ENCODE measurements around the gene PDE6D.
A peak's percentile ranks its signal among the peaks of the same experiment; 100 is the strongest.

The PDE6D gene

DNA sequence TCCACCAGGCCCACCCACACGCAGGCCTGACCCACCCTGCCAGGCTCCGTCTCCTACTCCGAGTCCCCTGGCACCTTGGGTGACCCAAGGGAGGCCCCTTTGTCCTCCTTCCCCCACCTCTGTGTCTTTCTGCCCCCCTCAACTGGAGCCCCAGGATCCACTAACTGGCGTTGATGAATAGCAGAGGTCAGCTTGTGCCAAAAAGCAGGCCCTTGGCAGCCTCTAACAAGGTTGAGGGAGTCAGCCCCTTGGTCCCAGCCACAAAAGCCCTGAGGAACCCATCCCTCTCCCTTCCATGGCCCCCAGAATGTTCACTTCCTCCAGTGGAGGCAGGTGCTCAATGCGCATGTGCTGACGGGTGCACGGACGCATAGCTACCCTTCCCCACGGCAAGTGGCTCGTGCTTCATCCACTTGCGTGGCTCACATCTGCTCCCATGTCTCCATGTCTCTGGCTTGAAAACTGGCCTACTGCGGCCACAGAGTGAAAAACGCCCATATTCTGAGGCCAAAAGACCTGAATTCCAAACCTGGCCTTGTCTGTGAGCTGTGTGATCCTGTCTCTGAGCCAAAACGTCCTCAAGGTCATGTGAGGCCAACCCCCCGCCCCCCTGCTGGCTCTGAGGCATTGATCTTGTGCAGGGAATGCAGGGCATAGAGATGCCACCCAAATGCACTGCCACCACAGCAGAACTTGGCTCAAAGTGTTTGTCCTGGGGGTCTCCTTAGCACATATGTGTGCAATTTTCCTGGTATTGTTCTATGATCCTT lies 91.8 kb downstream of the PDE6D start:
- Histone ChIP-seq H3K36me3 (ENCODE audit: insufficient read depth, low read length) (no peaks in the 10 kb centered on the region), H3K9me3 (ENCODE audit: control insufficient read depth, insufficient read depth, low read length) (no peaks in the 10 kb centered on the region), H3K9ac (ENCODE audit: low read depth, low read length) (no peak overlapping the region), H3K4me1 (ENCODE audit: insufficient read depth, low read length) (peaks cover 8% of the 10 kb centered on the region)

DNA sequence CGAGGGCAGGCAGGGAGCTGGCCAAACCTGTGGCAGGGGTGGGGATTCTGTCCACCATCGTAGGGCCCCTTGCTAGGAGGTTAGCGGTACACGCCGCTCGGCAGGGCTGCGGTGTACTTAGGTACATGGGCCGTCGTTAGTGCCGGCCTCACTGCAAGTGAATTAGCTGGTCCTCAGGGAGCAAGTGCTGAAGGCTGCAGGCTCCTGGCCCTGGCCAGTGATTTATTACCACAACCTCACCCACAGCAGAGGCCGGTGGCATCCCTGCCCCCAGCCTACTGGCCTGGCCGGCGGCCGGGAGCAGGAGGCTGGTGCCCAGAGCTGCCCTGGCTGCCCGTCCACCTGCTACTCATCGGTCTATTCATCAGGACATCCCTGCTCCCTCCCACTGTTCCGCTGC lies 92.4 kb downstream of the PDE6D start:
- H3K9me3 ChIP-seq (ENCODE audit: control insufficient read depth, insufficient read depth, low read length) = no peaks in the 10 kb centered on the region
- peaks cover 8% of the 10 kb centered on the region for H3K4me1 ChIP-seq (ENCODE audit: insufficient read depth, low read length)
- no peak overlapping the region for H3K9ac ChIP-seq (ENCODE audit: low read depth, low read length)
- H3K36me3 ChIP-seq (ENCODE audit: insufficient read depth, low read length) = no peaks in the 10 kb centered on the region

DNA sequence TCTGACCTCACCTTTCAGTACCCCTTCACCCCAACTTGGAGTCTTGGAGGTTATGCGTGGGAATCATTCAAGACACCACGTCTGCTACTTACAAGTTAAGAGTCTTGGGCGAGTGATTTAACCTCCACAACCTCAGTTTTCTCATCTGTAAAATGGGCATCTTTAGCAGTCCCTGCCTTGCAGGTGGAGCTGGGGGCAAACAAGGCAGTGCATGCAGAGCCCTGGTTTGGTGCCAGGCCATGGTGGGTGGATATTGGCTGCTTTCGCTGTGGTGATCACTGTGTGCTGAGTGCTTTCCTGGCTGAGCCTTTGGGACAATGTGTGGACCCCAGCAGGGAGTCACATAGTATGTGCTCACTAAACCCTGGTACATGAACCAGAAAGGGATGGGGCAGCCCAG lies 93.1 kb downstream of the PDE6D start:
- peaks cover 10% of the 10 kb centered on the region for H3K4me1 ChIP-seq (ENCODE audit: insufficient read depth, low read length)
- no peaks in the 10 kb centered on the region for H3K9me3 ChIP-seq (ENCODE audit: control insufficient read depth, insufficient read depth, low read length)
- H3K9ac ChIP-seq (ENCODE audit: low read depth, low read length) = peak overlapping the region; percentile 53
- H3K36me3 ChIP-seq (ENCODE audit: insufficient read depth, low read length) = no peaks in the 10 kb centered on the region

DNA sequence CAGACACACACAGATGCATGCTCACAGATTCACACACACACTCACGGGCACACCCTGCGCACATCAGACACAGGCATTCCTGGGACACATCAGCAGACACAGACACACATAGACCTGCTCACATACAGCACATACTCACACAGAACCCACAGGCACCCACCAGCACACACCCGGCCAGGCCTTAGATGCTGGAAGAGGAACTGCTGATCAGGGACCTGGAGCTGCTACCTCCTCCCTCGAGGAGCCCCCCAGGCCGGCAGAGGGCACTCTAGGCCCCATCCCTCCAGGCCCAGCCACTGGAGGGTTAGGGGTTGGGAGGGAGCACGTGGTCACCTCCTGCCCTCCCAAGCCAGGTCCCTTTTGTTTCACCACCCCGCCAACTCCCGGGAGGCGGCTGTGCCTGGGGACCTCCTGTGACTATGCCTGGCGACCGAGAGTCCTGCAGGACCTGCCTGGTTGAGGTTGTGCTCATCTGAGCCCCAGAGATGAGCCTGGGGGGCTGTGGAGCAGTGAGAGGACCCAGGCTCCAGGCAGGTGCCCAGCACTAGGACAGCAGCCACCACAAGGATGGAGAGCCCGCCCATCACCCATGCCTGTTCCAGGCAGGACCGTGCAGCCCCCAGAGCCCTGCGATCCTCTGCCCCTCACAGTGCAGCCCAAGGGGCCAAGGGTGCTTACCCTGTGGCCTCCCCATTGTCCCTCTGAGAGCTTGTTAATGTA lies 93.8 kb downstream of the PDE6D start:
- no peaks in the 10 kb centered on the region for H3K9me3 ChIP-seq (ENCODE audit: control insufficient read depth, insufficient read depth, low read length)
- peaks cover 16% of the 10 kb centered on the region for H3K4me1 ChIP-seq (ENCODE audit: insufficient read depth, low read length)
- H3K9ac ChIP-seq (ENCODE audit: low read depth, low read length) = peak overlapping the region; percentile 53
- no peaks in the 10 kb centered on the region for H3K36me3 ChIP-seq (ENCODE audit: insufficient read depth, low read length)

DNA sequence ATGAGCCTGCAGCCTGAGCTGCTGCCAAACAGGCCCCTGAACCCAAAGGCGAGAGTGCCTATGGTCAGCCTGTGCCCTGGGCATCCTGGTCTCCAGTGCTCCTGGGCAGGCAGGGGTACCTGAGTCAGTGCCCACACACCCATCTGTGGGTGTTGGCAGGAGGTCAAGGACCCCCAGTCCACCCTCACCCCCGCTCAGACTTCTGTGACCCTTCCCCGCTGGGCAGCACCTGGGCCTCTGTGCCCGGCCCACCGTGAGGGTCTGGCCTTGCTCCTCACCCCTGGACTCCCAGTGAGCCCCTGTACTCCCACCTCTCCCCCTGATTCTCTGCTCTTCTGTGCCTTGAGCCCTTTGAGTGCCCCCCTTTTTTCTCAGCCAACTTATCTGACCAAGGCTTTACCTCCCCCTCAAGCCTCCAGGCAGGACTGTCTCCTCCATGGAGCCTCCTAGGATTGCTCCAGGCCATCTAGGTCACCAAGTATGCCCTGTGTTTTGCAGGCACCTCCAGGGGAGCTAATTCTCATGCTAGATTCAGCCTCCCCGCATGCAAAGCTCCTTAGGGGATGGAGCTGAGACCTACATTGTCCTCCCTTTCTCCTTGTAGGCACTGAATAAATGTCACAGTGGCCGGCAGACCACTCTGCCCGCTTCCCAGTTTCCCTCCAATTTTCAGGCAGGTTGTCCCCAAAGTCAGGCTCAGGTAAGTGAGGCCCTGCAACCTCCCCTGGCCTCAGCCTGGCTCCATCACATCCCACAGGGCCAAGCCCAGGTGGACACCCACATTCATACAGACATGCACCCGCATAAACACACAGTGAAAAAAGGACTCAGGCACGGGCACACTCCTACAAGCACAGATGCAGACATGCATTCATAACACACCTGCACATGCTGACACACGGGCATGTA lies 94.6 kb downstream of the PDE6D start:
- Histone ChIP-seq H3K4me1 (ENCODE audit: insufficient read depth, low read length) (peaks cover 18% of the 10 kb centered on the region), H3K9me3 (ENCODE audit: control insufficient read depth, insufficient read depth, low read length) (no peaks in the 10 kb centered on the region)

DNA sequence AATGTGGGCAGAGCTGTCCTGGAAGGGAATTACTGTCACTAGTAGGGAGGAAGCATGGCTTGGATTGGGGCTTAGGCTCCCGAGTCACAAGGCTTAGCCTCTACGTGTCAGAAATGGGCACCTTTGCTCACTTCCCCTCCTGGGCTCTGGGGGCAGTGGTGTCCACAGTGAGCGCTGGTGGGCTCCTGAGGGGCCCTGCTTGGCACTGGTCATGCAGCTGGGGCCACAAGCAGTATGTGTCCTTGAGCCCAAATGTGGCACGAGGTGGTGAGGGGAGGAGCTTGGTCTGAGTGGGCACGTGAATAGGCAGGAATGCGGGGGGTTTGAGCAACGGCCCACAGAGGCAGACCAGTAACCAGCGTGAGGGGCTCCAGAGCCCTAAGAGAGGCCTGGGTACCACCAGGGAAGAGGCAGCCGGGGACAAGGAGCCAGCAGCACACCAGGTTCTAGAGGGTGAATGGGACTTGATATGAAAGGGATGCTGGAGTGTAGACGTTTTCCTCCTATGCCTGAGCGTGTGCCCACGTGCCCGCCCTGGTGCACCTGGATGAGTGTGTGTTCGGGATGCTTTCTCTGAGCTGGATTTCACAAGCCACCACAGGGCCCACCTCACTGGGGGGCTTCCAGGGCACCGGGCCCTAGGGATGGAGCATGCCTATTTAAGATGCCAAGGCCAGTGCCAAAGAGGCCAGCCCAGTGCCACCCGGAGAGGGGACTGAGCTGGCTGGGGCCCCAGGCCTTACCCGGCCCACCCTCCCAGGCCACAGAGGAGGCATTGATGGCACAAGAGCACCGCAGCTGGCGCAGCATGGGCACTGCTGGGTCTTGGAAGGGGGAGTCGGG lies 95.5 kb downstream of the PDE6D start:
- no peaks in the 10 kb centered on the region for H3K9me3 ChIP-seq (ENCODE audit: control insufficient read depth, insufficient read depth, low read length)
- H3K9ac ChIP-seq (ENCODE audit: low read depth, low read length) = peak overlapping the region; percentile 61
- H3K36me3 ChIP-seq (ENCODE audit: insufficient read depth, low read length) = no peaks in the 10 kb centered on the region
- H3K4me1 ChIP-seq (ENCODE audit: insufficient read depth, low read length) = peaks cover 18% of the 10 kb centered on the region

More for the DNA sequence above, 94.6 kb downstream of the PDE6D start:
- peak overlapping the region; percentile 61 for H3K9ac ChIP-seq (ENCODE audit: low read depth, low read length)
- no peaks in the 10 kb centered on the region for H3K36me3 ChIP-seq (ENCODE audit: insufficient read depth, low read length)

DNA sequence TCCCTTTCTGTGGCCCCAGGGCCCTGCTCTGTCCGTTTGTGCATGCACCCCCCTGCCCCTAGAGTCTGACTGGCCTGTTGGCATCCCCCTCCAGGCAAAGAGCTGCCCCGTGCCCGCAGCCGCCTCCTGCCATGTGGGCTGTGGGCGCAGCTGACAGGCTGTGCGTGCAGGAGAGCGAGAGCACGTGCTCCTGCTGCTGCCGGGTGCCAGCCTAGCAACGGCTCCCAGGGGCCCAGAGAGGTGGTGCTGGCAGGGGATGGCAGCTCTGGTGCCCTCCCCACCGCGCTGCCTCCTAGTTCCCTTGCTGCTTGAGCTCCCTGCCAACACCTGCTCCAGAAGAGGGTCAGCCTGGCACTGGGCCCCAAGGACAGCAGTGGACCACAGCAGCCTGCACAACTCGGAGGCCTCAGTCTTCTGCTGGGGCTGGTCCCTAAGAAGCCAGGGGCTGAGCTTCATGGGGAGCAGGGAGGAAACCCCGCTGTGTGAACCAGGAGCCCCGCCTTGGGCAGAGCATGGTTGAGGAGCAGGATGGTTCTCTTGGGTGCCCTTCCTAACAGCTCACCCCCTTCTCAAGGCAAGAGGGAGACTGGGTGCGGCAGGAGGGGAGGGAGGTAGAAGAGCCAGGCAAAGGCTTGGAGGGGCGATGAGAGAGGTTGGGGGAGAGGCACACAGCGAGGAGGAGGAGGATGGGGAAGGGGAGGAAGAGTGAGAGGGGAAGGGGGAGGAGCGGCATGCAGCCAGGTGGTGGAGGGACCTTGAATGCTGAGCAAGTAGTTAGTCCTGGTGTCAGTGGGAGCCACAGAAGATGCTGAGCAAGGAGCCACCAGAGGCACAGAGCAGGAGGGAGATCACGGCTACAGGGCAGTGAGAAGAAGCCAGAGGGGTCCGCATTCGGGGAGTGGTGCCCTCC lies 96.5 kb downstream of the PDE6D start:
- H3K36me3 ChIP-seq (ENCODE audit: insufficient read depth, low read length) = no peaks in the 10 kb centered on the region
- H3K9ac ChIP-seq (ENCODE audit: low read depth, low read length) = no peak overlapping the region
- peaks cover 21% of the 10 kb centered on the region for H3K4me1 ChIP-seq (ENCODE audit: insufficient read depth, low read length)
- no peaks in the 10 kb centered on the region for H3K9me3 ChIP-seq (ENCODE audit: control insufficient read depth, insufficient read depth, low read length)

DNA sequence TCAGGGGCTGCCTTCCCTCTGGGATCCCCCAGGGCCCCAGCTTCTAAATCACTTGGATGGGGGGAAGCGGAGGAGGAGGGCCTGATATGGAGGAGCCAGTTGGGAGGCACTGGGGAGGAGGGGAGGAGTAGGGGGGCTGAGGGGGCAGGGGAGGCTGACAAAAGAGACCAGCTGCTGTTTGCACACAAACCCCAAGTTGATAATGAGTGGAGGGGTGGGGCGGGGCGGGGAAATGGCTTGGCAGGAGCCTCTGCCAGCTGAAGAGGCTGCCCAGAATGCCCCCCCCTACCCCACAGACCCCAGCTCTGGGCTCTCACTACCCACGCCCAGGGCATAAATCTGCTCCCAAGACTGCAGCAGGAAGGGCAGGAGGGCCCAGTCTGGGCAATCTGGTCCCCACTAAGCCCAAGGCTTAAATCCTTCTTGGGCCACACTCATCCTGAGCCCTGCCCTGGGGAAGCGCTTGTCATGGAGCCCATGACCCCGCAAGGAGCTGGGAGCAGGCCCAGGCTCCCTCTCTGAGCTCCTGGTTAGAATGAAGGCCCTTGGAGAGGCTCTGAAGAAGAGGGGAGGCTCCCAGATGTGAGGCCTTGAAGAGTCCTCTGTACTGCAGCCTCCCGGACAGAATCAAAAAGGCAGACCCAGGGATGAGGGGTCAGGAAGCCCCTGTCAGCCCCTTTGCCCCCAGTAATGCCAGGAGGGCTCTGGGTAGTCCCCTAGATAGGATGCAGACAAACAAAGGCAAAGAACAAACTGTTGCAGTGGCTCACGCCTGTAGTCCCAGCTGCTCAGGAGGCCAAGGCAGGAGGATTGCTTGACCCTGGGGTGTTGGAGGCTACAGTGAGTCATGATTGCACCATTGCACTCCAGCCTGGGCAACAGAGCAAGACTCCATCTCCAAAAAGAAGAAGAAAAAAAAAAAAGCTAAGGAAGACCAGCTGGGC lies 97.5 kb downstream of the PDE6D start:
- no peaks in the 10 kb centered on the region for H3K36me3 ChIP-seq (ENCODE audit: insufficient read depth, low read length)
- no peaks in the 10 kb centered on the region for H3K9me3 ChIP-seq (ENCODE audit: control insufficient read depth, insufficient read depth, low read length)
- H3K9ac ChIP-seq (ENCODE audit: low read depth, low read length) = no peak overlapping the region
- peaks cover 21% of the 10 kb centered on the region for H3K4me1 ChIP-seq (ENCODE audit: insufficient read depth, low read length)

DNA sequence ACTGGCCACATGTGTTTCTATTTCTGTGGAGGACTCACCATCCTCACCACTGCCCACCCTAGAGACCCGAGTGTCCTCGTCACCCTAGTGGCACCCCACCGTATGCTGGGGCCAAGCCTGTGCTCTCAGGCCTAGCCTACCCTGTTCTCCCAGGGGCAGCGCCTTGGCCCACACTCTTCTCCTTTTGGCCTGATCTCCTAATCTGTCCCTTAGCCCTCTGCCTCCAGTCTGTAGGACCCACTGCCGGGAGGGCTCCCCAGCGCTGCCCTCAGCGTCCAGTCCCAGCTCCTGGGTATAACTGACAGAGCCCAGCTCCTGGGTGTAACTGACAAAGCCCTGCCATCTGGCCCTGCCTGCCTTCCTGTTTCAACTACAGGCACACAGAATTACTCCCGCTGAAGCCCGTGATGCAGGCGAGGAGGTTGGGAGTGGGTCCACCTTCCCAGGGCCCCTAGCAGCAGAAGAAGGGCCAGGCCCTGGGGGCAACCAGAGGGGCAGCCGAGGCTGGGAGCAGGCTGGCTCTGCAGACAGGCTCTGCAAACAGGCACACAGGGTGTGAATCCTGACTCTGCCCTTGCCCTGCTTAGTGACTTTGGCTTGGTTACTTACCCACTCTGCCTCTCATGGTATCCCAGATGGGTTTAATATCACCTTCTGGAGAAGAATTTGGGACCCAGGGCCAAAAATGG lies 98.3 kb downstream of the PDE6D start:
- Histone ChIP-seq H3K9ac (ENCODE audit: low read depth, low read length) (no peak overlapping the region), H3K36me3 (ENCODE audit: insufficient read depth, low read length) (no peaks in the 10 kb centered on the region), H3K9me3 (ENCODE audit: control insufficient read depth, insufficient read depth, low read length) (no peaks in the 10 kb centered on the region), H3K4me1 (ENCODE audit: insufficient read depth, low read length) (peaks cover 21% of the 10 kb centered on the region)
